ENCODE results near the gene DRD1. TPM values are rescaled to one million over a fixed set of nuclear protein-coding genes. Genes with fewer than 3 reads are reported as not detected.
"Not testable (repeated sequence)": the region's sequence is repeated elsewhere in the genome, so short reads cannot be mapped to it uniquely, and the experiment has no call there.

The DRD1 gene
- polyA plus RNA-seq, 1 of the 3 experiments (the other 2 are of a cell fraction) = not detected

- no peak overlapping the region for H2AFZ ChIP-seq (ENCODE audit: low read depth)
- H3K27me3 ChIP-seq (ENCODE audit: insufficient read depth) = peaks cover 12% of the 10 kb centered on the region; the same call in 1 of the 2 replicates
- no peak overlapping the region for H3K9ac ChIP-seq
- no peaks in the 10 kb centered on the region for H3K9me3 ChIP-seq
- DNase-seq = no peak
- H3K9me2 ChIP-seq = no peaks in the 10 kb centered on the region
- no peak overlapping the region for H3K4me2 ChIP-seq
- ChIA-PET POLR2A (no interaction called here), CTCF (interaction anchor here (1.1 to 2.9 kb wide), 4 partner anchors 8 to 505 kb away, joined by 3 to 15 read pairs (median 4); no protein-coding TSS in a partner anchor)
- no peaks in the 10 kb centered on the region for H3K79me2 ChIP-seq (ENCODE audit: insufficient read depth)
- H3K4me1 ChIP-seq (ENCODE audit: control insufficient read depth in 1 of 2, insufficient read depth in 2 of 2, low read depth in 1 of 2, low read length in 1 of 2) = no peaks in the 10 kb centered on the region
- TF ChIP-seq CHD2 (IDR thresholded peaks at IDR 0.05; ENCODE audit: low read length, partially characterized antibody) (no peak), FOSL2 (IDR thresholded peaks at IDR 0.05; ENCODE audit: borderline replicate concordance, low read depth) (no peak), JUND (IDR thresholded peaks at IDR 0.05) (no peak), EP300 (IDR thresholded peaks at IDR 0.05; ENCODE audit: borderline replicate concordance in 1 of 2, low read depth in 1 of 2, low read length in 1 of 2) (no peak), USF2 (IDR thresholded peaks at IDR 0.05; ENCODE audit: borderline replicate concordance, low read depth, low read length) (no peak), MEF2A (IDR thresholded peaks at IDR 0.05; ENCODE audit: borderline replicate concordance, low read depth) (no peak), GABPA (IDR thresholded peaks at IDR 0.05; ENCODE audit: low read depth) (no peak), EZH2phosphoT487 (IDR thresholded peaks at IDR 0.05; ENCODE audit: borderline replicate concordance, low read depth) (no peak), RXRA (IDR thresholded peaks at IDR 0.05; ENCODE audit: borderline replicate concordance, low read depth) (no peak), REST (IDR thresholded peaks at IDR 0.05; ENCODE audit: low read depth, low read length) (no peak), USF1 (IDR thresholded peaks at IDR 0.05; ENCODE audit: borderline replicate concordance, low read depth) (no peak), SIN3A (IDR thresholded peaks at IDR 0.05; ENCODE audit: borderline replicate concordance, low read depth, low read length) (no peak), RFX5 (IDR thresholded peaks at IDR 0.05; ENCODE audit: low read length) (no peak), NFIC (IDR thresholded peaks at IDR 0.05; ENCODE audit: borderline replicate concordance) (no peak), RCOR1 (IDR thresholded peaks at IDR 0.05; ENCODE audit: low read length) (no peak), CTCF (IDR thresholded peaks at IDR 0.05) (no peak), TEAD4 (IDR thresholded peaks at IDR 0.05; ENCODE audit: borderline replicate concordance, insufficient read depth) (no peak)
- H4K20me1 ChIP-seq (ENCODE audit: insufficient read depth) = no peaks in the 10 kb centered on the region
- no peak overlapping the region for H3K27ac ChIP-seq (ENCODE audit: low read depth in 2 of 2, low read length in 1 of 2)
- H3K36me3 ChIP-seq (replicated peaks in 1 of 2; ENCODE audit: control insufficient read depth in 1 of 2, insufficient read depth in 2 of 2, low read length in 1 of 2) = no peaks in the 10 kb centered on the region
- H3K4me3 ChIP-seq (ENCODE audit: low read depth in 2 of 2, low read length in 1 of 2) = no peak overlapping the region
- WGBS (ENCODE audit: low lambda C conversion rate) = 49% methylated on average over 11 of the region's 11 CpGs
- H3F3A ChIP-seq (replicated peaks; ENCODE audit: insufficient read depth) = no peaks in the 10 kb centered on the region
These were observed 12.2 kb upstream of the DRD1 start for GRCh38 chr5:175456105-175456742.

- H3K4me3 ChIP-seq (ENCODE audit: low read depth in 2 of 2, low read length in 1 of 2); H3K27ac ChIP-seq (ENCODE audit: low read depth in 2 of 2, low read length in 1 of 2); POLR2A ChIA-PET; H3K9me2 ChIP-seq; H3K36me3 ChIP-seq (replicated peaks in 1 of 2; ENCODE audit: control insufficient read depth in 1 of 2, insufficient read depth in 2 of 2, low read length in 1 of 2); H3K4me1 ChIP-seq (ENCODE audit: control insufficient read depth in 1 of 2, insufficient read depth in 2 of 2, low read depth in 1 of 2, low read length in 1 of 2); H2AFZ ChIP-seq (ENCODE audit: low read depth); H3K9me3 ChIP-seq; H4K20me1 ChIP-seq (ENCODE audit: insufficient read depth); H3F3A ChIP-seq (replicated peaks; ENCODE audit: insufficient read depth); H3K79me2 ChIP-seq (ENCODE audit: insufficient read depth); H3K4me2 ChIP-seq; DNase-seq; H3K9ac ChIP-seq: not testable (repeated sequence)
- WGBS (ENCODE audit: low lambda C conversion rate) = 34% methylated on average over 5 of the region's 5 CpGs
- CTCF ChIA-PET = interaction anchor here (2.9 kb wide), 1 partner anchor 10 kb away, joined by 15 read pairs; no protein-coding TSS in a partner anchor
- peaks cover 16% of the 10 kb centered on the region; the same call in 1 of the 2 replicates for H3K27me3 ChIP-seq (ENCODE audit: insufficient read depth)
These were observed 10.4 kb upstream of the DRD1 start for GRCh38 chr5:175454338-175454737.

All from SK-N-SH (cell line).